ENCODE data around the gene ACE. TPM values are rescaled to one million over a fixed set of nuclear protein-coding genes. Genes with fewer than 3 reads are reported as not detected.
A peak's percentile ranks its signal among the peaks of the same experiment; 100 is the strongest.
"Not testable (repeated sequence)": the region's sequence is repeated elsewhere in the genome, so short reads cannot be mapped to it uniquely, and the experiment has no call there.

ACE gene
- total RNA-seq, 1 donor from 2014 or later: 0.42 TPM

DNA sequence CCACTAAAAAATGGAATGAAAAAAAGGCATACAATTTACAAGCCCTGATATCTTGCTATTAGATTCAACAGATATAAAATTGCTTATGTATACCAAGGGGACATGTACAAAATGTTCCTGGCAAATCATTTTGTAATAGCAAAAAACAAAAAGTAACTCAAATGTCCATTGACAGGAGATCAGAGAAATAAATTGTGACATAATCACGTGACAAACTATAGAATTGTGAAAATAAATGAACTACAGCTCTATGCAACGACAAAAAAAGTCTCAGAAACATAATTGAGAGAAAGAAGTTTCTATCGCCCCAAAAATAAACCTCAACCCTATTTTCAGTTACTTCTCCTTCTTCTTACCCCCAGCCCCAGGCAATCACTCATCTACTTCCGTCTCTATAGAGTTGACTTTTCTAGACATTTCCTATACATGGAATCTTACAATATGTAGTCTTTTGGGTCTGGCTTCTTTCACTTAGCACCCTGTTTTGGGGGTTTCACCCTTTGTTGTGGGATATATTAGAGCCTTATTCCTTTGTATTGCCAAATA is 12.1 kb upstream of the ACE start:
- Mint-ChIP-seq H3K4me1 (peaks cover 3% of the 10 kb centered on the region), H3K9me3 (no peaks in the 10 kb centered on the region), H3K27me3 (ENCODE audit: low read depth) (peaks cover 35% of the 10 kb centered on the region), H3K27ac (ENCODE audit: unreplicated experiment) (no peak overlapping the region), H3K4me3 (no peak overlapping the region), H3K36me3 (ENCODE audit: low read depth) (no peaks in the 10 kb centered on the region)
- DNase-seq (ENCODE audit: low read depth, low spot score): no peak
- TF ChIP-seq, protein P1, sequence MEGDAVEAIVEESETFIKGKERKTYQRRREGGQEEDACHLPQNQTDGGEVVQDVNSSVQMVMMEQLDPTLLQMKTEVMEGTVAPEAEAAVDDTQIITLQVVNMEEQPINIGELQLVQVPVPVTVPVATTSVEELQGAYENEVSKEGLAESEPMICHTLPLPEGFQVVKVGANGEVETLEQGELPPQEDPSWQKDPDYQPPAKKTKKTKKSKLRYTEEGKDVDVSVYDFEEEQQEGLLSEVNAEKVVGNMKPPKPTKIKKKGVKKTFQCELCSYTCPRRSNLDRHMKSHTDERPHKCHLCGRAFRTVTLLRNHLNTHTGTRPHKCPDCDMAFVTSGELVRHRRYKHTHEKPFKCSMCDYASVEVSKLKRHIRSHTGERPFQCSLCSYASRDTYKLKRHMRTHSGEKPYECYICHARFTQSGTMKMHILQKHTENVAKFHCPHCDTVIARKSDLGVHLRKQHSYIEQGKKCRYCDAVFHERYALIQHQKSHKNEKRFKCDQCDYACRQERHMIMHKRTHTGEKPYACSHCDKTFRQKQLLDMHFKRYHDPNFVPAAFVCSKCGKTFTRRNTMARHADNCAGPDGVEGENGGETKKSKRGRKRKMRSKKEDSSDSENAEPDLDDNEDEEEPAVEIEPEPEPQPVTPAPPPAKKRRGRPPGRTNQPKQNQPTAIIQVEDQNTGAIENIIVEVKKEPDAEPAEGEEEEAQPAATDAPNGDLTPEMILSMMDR (conservative IDR thresholded peaks at IDR 0.05): no peak

DNA sequence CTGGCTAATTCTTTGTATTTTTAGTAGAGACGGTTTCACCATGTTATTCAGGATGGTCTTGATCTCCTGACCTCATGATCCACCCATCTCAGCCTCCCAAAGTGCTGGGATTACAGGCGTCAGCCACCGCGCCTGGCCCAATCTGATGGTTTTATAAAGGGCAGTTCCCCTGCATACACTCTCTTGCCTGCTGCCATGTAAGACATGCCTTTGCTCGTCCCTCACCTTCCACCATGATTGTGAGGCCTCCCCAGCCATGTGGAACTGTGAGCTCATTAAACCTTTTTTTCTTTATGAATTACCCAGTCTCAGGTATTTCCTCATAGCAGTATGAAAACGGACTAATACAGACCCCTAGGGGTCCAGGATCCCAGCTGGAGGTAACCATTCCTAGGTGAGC is 8.8 kb upstream of the ACE start:
- not testable (repeated sequence) for H3K27ac Mint-ChIP-seq (ENCODE audit: unreplicated experiment); DNase-seq (ENCODE audit: low read depth, low spot score); H3K9me3 Mint-ChIP-seq; H3K36me3 Mint-ChIP-seq (ENCODE audit: low read depth); H3K4me3 Mint-ChIP-seq; H3K4me1 Mint-ChIP-seq
- peaks cover 54% of the 10 kb centered on the region for H3K27me3 Mint-ChIP-seq (ENCODE audit: low read depth)

DNA sequence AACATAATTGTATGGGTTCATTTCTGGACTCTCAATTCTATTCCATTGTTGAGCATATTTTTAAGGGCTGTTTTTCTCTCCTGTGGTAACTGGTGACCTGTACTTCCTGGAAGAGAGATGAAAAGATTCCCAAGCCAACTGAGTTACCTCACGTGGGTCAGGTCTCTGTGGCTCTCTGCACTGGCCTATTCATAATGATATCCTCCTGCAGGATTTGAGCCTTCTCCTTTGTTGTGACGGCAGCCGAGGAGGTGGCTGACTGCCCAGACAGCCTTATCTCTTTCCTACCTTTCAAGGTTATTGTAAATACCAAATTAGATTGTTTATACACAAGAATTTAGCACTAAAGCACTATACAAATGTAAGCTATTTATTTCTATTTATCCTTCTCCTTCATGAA is 2.7 kb upstream of the ACE start:
- Mint-ChIP-seq H3K27me3 (ENCODE audit: low read depth) (peaks cover 75% of the 10 kb centered on the region), H3K36me3 (ENCODE audit: low read depth) (no peaks in the 10 kb centered on the region), H3K9me3 (no peaks in the 10 kb centered on the region), H3K4me1 (peaks cover 4% of the 10 kb centered on the region), H3K27ac (ENCODE audit: unreplicated experiment) (no peak overlapping the region), H3K4me3 (no peak overlapping the region)
- TF ChIP-seq, protein P1 (conservative IDR thresholded peaks at IDR 0.05): no peak
- DNase-seq (ENCODE audit: low read depth, low spot score): no peak

DNA sequence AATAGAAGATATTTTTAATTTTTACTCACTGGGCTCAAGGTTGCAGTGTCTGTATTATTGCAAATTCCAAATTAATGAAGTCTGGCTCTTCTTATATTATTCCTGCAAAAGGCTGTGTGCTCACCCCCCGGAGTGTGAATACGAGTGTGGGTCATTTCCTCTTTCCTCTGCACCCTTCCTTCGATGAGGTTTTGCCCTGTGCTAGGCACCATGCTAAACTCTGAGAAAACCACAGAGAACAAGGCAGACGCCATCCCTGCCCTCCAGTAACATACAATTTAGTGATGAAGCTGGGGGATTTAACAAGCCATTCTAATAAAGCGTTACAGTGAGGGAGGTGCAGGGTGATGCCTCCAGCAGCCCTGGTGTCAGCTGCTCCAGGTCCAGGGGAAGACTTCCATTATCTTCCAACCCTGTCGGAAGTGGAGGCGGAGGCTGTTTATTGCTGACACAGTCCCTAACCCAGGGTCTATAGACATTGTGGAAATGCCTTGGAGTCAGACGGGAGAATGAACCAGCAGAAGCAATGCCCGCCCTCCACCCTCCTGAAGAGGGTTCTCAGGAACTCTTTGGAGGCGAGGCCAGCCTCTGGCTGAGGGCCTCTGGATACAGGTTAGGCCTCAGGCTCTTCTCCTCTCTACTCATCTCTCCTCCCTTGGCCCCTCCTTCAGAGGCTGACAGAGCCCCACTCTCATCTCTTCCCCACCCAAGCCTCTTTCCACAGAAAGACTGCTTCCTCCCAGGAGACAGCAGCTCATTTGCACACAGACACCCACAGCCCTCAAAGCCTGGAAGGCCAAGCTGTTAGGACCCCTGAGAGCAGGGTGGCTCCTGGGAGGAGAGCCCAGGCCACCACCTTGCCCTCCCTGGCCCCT is 2.0 kb upstream of the ACE start:
- Mint-ChIP-seq H3K36me3 (ENCODE audit: low read depth) (no peaks in the 10 kb centered on the region), H3K4me1 (peaks cover 4% of the 10 kb centered on the region), H3K4me3 (peak overlapping the region; percentile 64), H3K27ac (ENCODE audit: unreplicated experiment) (no peak overlapping the region), H3K27me3 (ENCODE audit: low read depth) (peaks cover 78% of the 10 kb centered on the region), H3K9me3 (no peaks in the 10 kb centered on the region)
- TF ChIP-seq, protein P1 (conservative IDR thresholded peaks at IDR 0.05): no peak
- no peak for DNase-seq (ENCODE audit: low read depth, low spot score)

DNA sequence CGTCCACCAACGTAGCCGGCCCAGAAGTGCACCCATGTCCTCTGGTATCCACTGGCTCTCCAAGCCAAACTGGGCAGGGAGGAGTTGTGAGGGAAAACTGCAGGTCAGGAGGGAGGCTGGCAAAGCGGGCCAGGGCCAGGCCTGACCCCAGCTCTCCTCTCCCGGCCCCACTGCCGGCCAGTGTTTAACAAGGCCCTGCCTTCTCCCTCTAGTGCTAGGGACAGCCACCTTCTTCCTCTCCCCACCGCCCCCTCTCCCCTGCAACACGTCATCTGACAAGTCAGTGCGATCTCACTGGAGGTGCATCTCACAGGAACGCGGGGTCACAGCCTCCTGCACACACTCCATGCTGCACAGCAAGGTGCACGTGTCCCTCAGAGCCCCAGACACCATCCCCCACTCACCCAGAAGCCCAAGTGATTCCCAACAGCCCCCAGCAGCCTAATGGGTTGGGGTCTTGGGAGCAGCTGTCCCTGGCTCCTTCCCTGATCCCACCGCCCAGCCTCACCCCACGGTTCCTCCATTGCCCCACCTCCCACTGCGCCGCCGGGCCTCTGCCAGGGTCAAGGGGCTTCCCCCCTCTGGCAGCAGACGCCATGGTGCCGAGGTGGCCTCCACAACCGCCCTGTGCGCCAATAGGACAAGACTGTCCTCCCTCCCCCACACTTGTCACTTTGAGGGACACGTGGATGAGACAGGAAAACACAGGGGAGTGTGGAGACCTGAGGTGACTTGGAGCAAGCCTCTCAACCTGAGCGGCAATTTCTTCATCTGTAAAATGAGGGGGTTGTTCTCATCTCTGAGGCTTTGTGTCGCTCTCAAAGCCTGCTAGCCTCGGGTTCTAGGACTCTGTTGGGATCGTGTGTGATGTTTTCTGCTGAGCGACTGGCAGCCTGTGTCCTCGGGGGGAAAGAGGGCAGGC is 1.1 kb upstream of the ACE start:
- Mint-ChIP-seq H3K4me3 (peak overlapping the region; percentile 70), H3K9me3 (no peaks in the 10 kb centered on the region), H3K27me3 (ENCODE audit: low read depth) (peaks cover 73% of the 10 kb centered on the region), H3K4me1 (peaks cover 4% of the 10 kb centered on the region), H3K36me3 (ENCODE audit: low read depth) (no peaks in the 10 kb centered on the region), H3K27ac (ENCODE audit: unreplicated experiment) (no peak overlapping the region)
- no peak for DNase-seq (ENCODE audit: low read depth, low spot score)
- TF ChIP-seq, protein P1 (conservative IDR thresholded peaks at IDR 0.05): no peak
